ENCODE measurements around the gene APCDD1L.

GRCh38 chr20:58418949-58419748 lies 96.0 kb downstream of the APCDD1L start:
- TF ChIP-seq ELF4 (IDR thresholded peaks at IDR 0.05) (no peak), CTBP1 (IDR thresholded peaks at IDR 0.05; ENCODE audit: borderline replicate concordance) (no peak), SUZ12 (IDR thresholded peaks at IDR 0.05) (no peak), HDGF (IDR thresholded peaks at IDR 0.05; ENCODE audit: borderline replicate concordance) (no peak), LEF1 (IDR thresholded peaks at IDR 0.05; ENCODE audit: borderline replicate concordance) (no peak), SP1 (IDR thresholded peaks at IDR 0.05) (no peak), FOXK2 (IDR thresholded peaks at IDR 0.05) (no peak), NFRKB (IDR thresholded peaks at IDR 0.05) (no peak), BHLHE40 (IDR thresholded peaks at IDR 0.05; ENCODE audit: borderline replicate concordance) (no peak), TARDBP (IDR thresholded peaks at IDR 0.05) (no peak)
- TF ChIP-seq, protein P1, sequence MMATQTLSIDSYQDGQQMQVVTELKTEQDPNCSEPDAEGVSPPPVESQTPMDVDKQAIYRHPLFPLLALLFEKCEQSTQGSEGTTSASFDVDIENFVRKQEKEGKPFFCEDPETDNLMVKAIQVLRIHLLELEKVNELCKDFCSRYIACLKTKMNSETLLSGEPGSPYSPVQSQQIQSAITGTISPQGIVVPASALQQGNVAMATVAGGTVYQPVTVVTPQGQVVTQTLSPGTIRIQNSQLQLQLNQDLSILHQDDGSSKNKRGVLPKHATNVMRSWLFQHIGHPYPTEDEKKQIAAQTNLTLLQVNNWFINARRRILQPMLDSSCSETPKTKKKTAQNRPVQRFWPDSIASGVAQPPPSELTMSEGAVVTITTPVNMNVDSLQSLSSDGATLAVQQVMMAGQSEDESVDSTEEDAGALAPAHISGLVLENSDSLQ (IDR thresholded peaks at IDR 0.05): no peak
